Natural killer cell (primary cell): ENCODE measurements around the gene PADI1. TPM values are rescaled to one million over a fixed set of nuclear protein-coding genes. Genes with fewer than 3 reads are reported as not detected.

Experiments used
- ATAC-seq, 3 donors: fragments of 150-1000 bp in 2 of 3; fragments of 200-7000 bp in 1 of 3; cut with Tn5 transposase; 1 replicate in 1 of 3; 2 replicates in 2 of 3; pipeline ENCODE4 v1.10.0; 2021; ENCODE audit warnings: mild to moderate bottlenecking in 2 of 3, moderate library complexity in 2 of 3
- DNase-seq, 2 donors: peaks; one replicate each; pipeline versions ENCODE4 v3.0.0 to v3.0.0-alpha.2; 2013 to 2021; ENCODE audit warnings: mixed read lengths in 1 of 2
- H3K27ac ChIP-seq: one replicate; pipeline ENCODE4 v1.5.1; 2013; ENCODE audit warnings: mild to moderate bottlenecking, low read length
- H3K27me3 ChIP-seq: one replicate; pipeline ENCODE4 v1.6.1; 2013; ENCODE audit warnings: low read length; ENCODE audit not compliant: control insufficient read depth, insufficient read depth
- H3K36me3 ChIP-seq: one replicate; pipeline ENCODE4 v1.6.1; 2013; ENCODE audit warnings: low read length; ENCODE audit not compliant: control insufficient read depth, insufficient read depth
- H3K4me1 ChIP-seq: one replicate; pipeline ENCODE4 v1.6.1; 2013; ENCODE audit warnings: low read length; ENCODE audit not compliant: control insufficient read depth, insufficient read depth
- H3K4me3 ChIP-seq: one replicate; pipeline ENCODE4 v1.5.1; 2013; ENCODE audit warnings: low read length
- H3K9me3 ChIP-seq: one replicate; pipeline ENCODE4 v1.6.1; 2013; ENCODE audit warnings: low read length; ENCODE audit not compliant: control insufficient read depth, insufficient read depth
- H3K27ac Mint-ChIP-seq, 2 donors: one replicate each; pipeline ENCODE4 v1.8.0; 2022; ENCODE audit warnings: mild to moderate bottlenecking in 2 of 2, mixed read lengths in 2 of 2, moderate library complexity in 1 of 2
- H3K27me3 Mint-ChIP-seq, 2 donors: one replicate each; pipeline ENCODE4 v1.8.0; 2022; ENCODE audit warnings: low read depth in 2 of 2, mixed read lengths in 2 of 2
- H3K36me3 Mint-ChIP-seq: one replicate; pipeline ENCODE4 v1.8.0; 2022; ENCODE audit warnings: mixed read lengths
- H3K4me1 Mint-ChIP-seq, 2 donors: one replicate each; pipeline ENCODE4 v1.8.0; 2022; ENCODE audit warnings: mixed read lengths in 2 of 2
- H3K4me3 Mint-ChIP-seq: one replicate; pipeline ENCODE4 v1.8.0; 2022; ENCODE audit warnings: mild to moderate bottlenecking, moderate library complexity, mixed read lengths
- H3K9me3 Mint-ChIP-seq, 2 donors: one replicate each; pipeline ENCODE4 v1.8.0; 2022; ENCODE audit warnings: mixed read lengths in 2 of 2
- CTCF ChIP-seq: fragments of 200-600 bp; IDR thresholded peaks from one replicate; pipeline ENCODE4 v1.8.0; 2022; ENCODE audit warnings: antibody characterized with exemption
- WGBS: methylation state at CpG from one replicate; pipeline ENCODE4 v1.1.7; 2013; ENCODE audit warnings: missing lambda C conversion rate; ENCODE audit not compliant: insufficient coverage; 5-methylcytosine and 5-hydroxymethylcytosine counted together
- intact Hi-C: fragments of 100-400 bp; cut with micrococcal nuclease; formaldehyde crosslinking; loops from one replicate; pipeline ENCODE4 v1.14.2; 2022
- total RNA-seq, 4 donors: library from RNA; stranded (reverse); fragments of 120-200 nt in 1 of 4; gene quantifications; one replicate each; pipeline versions ENCODE4 v1.2.3 to v1.2.4, GENCODE V29; 2013 to 2022

PADI1 gene
- total RNA-seq, 3 donors from 2014 or later (not counting 1 experiment from before 2014, with no cell fraction given): not detected

DNA sequence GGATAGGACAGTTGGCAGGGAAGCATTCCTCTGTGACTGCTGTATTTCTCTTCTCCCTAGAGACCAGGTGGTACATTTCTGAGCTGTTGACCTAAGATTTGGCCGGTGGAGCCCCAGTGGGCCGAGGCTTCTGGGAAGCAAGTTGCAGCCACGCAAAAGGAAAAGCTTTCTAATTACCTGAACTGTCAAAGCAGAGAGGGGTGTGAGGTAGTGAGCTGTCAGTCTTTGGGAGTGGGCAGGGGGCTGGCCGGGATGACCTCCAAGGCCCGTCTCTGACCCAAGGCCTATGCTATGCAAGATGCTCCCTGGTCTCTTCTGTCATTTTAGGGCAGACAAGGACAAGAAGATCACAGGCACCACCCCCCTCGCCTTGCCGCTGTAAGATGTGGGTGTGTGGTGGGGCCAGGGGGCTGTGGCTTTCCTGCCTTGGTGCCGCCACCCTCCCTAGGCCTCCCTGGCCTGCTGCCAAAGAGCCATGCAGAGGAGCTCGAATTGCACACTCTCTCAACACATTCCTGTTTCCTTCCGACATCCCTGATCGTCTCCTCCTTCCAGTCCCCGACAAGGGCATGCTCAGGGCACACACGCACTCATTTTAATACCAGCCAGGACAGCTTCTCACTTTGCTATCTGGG, 7.7 kb downstream of the PADI1 start:
- Mint-ChIP-seq H3K27ac (peak overlapping the region in 1 of 2 donors; percentile 29), H3K4me1 (peaks cover 33 to 35% of the 10 kb centered on the region in 2 donors)
- H3K4me3 ChIP-seq: no peak overlapping the region

DNA sequence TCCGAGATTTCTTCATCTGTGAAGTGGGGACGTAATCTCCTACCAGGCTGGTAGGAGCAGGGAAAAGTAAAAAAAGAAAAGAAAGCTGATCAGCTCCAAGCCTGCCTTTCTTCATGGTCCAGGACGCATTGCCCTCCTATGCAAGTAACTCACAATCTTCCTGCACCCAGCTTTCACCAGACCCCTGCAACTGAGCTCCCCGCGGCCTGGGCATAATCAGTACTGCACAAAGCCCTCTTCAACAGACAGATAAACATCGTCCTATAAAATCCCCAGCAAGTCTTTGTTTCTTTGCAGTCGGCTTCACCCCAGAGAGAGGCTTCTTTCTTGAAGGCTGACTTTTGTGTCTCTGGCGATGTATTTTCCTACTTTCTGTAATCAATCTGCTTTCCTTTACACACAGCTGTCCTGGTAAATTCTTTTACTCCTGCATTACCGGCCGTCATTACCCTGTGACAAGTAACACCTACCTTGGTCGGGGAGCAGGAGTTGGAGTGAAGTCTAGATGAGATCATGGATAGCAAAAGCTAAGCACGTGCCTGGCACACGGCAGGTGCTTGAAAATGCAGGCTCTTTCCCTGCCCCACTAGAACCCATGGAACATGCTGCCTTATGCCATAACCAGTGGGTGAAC, 8.3 kb downstream of the PADI1 start:
- H3K4me3 Mint-ChIP-seq: peak overlapping the region; percentile 69

More for the DNA sequence above, 7.7 kb downstream of the PADI1 start:
- Mint-ChIP-seq H3K9me3 (no peaks in the 10 kb centered on the region), H3K4me3 (peak overlapping the region; percentile 69), H3K36me3 (no peaks in the 10 kb centered on the region), H3K27me3 (peaks cover 25 to 33% of the 10 kb centered on the region in 2 donors)
- no peaks in the 10 kb centered on the region for H3K9me3 ChIP-seq
- intact Hi-C loops: no loop called here
- ATAC-seq (peak; percentile 51 to 91 (median 65)), DNase-seq (peak; percentile 41 to 82)
- 5% methylated on average over 13 of the region's 13 CpGs for WGBS
- H3K27me3 ChIP-seq: peaks cover 7% of the 10 kb centered on the region
- TF ChIP-seq CTCF: no peak
- H3K27ac ChIP-seq: no peak overlapping the region
- H3K4me1 ChIP-seq: peaks cover 27% of the 10 kb centered on the region
- no peaks in the 10 kb centered on the region for H3K36me3 ChIP-seq

GRCh38 chr1:17213782-17214148, 8.8 kb downstream of the PADI1 start:
- H3K36me3 ChIP-seq: no peaks in the 10 kb centered on the region
- no peak overlapping the region for H3K4me3 ChIP-seq
- no peak for TF ChIP-seq CTCF
- H3K27ac Mint-ChIP-seq: no peak overlapping the region
- peaks cover 18% of the 10 kb centered on the region for H3K4me1 ChIP-seq
- H3K9me3 Mint-ChIP-seq: no peaks in the 10 kb centered on the region
- no peaks in the 10 kb centered on the region for H3K36me3 Mint-ChIP-seq
- peaks cover 7% of the 10 kb centered on the region for H3K27me3 ChIP-seq
- peaks cover 25 to 33% of the 10 kb centered on the region in 2 donors for H3K27me3 Mint-ChIP-seq
- no peak overlapping the region for H3K4me3 Mint-ChIP-seq
- WGBS: 92% methylated on average over 6 of the region's 9 CpGs
- no peak overlapping the region for H3K27ac ChIP-seq
- DNase-seq (no peak), ATAC-seq (no peak)
- no peaks in the 10 kb centered on the region for H3K9me3 ChIP-seq
- intact Hi-C loops: no loop called here
- peaks cover 25 to 29% of the 10 kb centered on the region in 2 donors for H3K4me1 Mint-ChIP-seq

More for the DNA sequence above, 8.3 kb downstream of the PADI1 start:
- no peak overlapping the region for H3K27ac ChIP-seq
- H3K36me3 ChIP-seq: no peaks in the 10 kb centered on the region
- TF ChIP-seq CTCF: no peak
- Mint-ChIP-seq H3K27ac (peak overlapping the region in 1 of 2 donors; percentile 29), H3K27me3 (peaks cover 25 to 33% of the 10 kb centered on the region in 2 donors), H3K4me1 (peaks cover 29% of the 10 kb centered on the region in 2 donors), H3K36me3 (no peaks in the 10 kb centered on the region), H3K9me3 (no peaks in the 10 kb centered on the region)
- H3K27me3 ChIP-seq: peaks cover 7% of the 10 kb centered on the region
- WGBS: 74% methylated on average over 13 of the region's 13 CpGs
- H3K4me1 ChIP-seq: peaks cover 21% of the 10 kb centered on the region
- DNase-seq (peak in 1 of 2 donors; percentile 21), ATAC-seq (peak in 1 of 3 donors; percentile 21)
- H3K9me3 ChIP-seq: no peaks in the 10 kb centered on the region
- H3K4me3 ChIP-seq: no peak overlapping the region
- intact Hi-C loops: no loop called here
